ENCODE results near the gene SLC2A11. TPM values are rescaled to one million over a fixed set of nuclear protein-coding genes. Genes with fewer than 3 reads are reported as not detected.
"Not testable (repeated sequence)": the region's sequence is repeated elsewhere in the genome, so short reads cannot be mapped to it uniquely, and the experiment has no call there.

Gene SLC2A11
- total RNA-seq, 1 donor from 2014 or later, result 5.7 TPM

GRCh38 chr22:23901600-23901999, 43.9 kb downstream of the SLC2A11 start:
- intact Hi-C loops (cut with micrococcal nuclease), result no loop called here

- intact Hi-C loops (cut with micrococcal nuclease), result no loop called here
These were observed 45.8 kb downstream of the SLC2A11 start for GRCh38 chr22:23903328-23903971.

- intact Hi-C loops (cut with micrococcal nuclease), result no loop called here
These were observed 47.0 kb downstream of the SLC2A11 start for GRCh38 chr22:23904573-23905254.

- intact Hi-C loops (cut with micrococcal nuclease), result no loop called here
These were observed 49.0 kb downstream of the SLC2A11 start for GRCh38 chr22:23906641-23907040.

- intact Hi-C loops (cut with micrococcal nuclease), result not testable (repeated sequence)
These were observed 49.7 kb downstream of the SLC2A11 start for GRCh38 chr22:23907423-23907822.

GRCh38 chr22:23908587-23909205, 51.0 kb downstream of the SLC2A11 start:
- intact Hi-C loops (cut with micrococcal nuclease), result no loop called here

DNA sequence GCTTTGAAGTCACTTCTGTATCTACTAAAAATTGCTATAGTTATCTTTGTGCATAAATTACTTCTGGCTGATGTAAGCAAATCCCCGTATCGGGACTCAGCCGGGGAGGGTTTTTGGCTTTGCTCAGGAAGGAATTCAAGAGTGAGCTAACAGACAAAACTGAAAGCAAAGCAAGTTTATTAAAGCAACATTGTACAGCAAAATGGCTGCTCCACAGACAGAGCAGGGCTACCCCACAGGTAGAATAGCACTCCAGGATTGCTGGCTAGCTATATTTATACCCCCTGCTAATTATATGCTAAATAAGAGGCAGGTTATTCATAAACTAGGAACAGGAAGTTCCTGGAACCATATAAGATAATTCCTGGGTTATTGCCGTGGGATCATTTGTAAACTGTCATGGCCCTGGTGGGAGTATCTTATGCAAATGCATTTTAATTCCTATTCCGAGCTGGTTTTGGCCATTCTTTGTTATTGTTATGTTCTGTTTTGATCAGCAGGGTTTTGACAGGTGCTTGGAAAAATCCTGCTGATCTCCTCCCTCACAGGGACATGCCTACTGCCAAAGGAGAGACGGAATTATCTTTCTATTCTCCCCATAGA, 51.7 kb downstream of the SLC2A11 start:
- intact Hi-C loops (cut with micrococcal nuclease), result no loop called here

- intact Hi-C loops (cut with micrococcal nuclease), result loop anchor here (5.0 kb wide), 2 partner anchors 213 to 768 kb away; partner anchors contain the start of gene RSPH14
These were observed 53.0 kb downstream of the SLC2A11 start for GRCh38 chr22:23910496-23911190.

DNA sequence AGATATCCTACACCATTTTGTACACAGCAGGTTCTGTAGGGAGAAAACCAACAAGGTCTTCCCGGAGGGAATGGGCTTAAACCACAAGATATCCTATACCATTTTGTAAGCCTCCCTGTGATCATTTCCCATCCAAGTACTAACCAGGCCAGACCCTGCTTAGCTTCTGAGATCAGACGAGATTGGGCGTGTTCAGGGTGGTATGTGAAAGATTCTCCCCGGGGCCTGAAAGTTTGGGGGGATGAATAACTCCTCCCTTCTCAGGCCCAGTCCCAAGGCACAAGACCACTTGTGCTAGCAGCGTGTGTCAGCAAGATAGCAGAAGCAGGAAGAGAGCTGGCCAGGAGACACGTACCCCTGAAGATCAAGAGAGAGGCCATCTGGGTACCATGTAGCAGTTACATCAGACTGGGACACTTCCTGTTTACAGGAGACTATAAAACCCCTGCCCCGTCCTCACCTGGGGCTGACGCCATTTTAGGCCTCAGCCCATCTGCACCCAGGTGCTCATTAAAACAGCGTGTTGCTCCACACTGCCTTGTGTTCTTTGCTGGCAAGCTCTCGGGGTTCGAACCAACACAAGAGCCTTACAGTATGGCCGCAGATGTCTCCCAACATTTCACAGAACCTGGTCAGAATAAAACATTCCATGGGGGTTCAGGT, 53.8 kb downstream of the SLC2A11 start:
- intact Hi-C loops (cut with micrococcal nuclease), result loop anchor here (5.0 kb wide), 2 partner anchors 214 to 769 kb away; partner anchors contain the start of gene RSPH14

DNA sequence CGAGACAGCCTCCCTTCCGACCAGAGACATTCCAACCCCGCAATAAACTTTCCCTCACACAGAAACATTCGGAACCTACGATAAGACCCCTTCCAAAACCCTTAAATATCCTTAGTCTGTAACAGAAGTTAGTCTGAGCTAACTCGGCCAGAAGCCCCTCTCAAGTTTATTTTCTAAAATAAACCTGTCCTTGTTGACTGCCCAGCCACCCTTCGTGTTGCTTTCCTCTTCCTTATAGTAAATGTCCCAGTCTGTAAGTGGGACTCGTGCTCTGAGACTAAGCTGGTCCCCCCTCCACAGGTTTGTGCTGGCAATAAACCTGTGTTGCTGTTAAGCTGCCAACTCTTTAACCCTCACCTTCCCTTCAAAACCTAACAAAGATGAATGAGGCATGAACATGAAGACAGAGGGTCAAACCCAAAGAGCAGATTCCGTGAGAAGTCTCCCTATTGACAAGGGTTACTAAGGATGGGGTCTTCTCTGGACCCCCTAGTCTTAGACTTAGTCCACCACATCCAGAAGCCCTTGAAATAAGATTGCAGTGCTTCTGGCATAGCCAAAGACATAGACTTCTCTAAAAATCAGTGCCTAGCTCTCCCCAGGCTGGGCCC, 54.7 kb downstream of the SLC2A11 start:
- intact Hi-C loops (cut with micrococcal nuclease), result loop anchor here (5.0 kb wide), 2 partner anchors 215 to 770 kb away; partner anchors contain the start of gene RSPH14

DNA sequence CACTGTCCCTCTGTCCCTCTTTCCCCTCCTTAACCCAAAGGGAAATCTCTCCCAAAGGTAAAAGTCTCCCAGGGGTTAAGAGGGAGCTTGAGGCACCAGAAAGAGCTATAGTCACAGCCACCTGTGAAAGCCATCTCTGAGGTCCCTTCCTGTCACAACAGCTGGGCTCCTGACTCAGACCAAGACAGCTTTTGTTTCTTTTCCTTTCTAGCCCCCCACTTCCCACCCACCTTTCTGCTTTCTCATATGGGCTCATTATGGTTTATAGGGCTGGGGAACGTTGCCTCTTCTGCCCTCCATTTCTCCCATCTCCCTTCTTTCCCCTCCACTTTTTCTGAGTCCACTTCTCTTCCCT, 55.6 kb downstream of the SLC2A11 start:
- intact Hi-C loops (cut with micrococcal nuclease), result loop anchor here (1.0 to 5.0 kb wide), 4 partner anchors 98 to 771 kb away; partner anchors contain the start of genes CABIN1 and RSPH14

- intact Hi-C loops (cut with micrococcal nuclease), result loop anchor here (1.0 to 5.0 kb wide), 10 partner anchors 20 to 772 kb away; partner anchors contain the start of genes CABIN1, CHCHD10, DERL3 and GUCD1
These were observed 56.1 kb downstream of the SLC2A11 start for GRCh38 chr22:23913661-23914353.

DNA sequence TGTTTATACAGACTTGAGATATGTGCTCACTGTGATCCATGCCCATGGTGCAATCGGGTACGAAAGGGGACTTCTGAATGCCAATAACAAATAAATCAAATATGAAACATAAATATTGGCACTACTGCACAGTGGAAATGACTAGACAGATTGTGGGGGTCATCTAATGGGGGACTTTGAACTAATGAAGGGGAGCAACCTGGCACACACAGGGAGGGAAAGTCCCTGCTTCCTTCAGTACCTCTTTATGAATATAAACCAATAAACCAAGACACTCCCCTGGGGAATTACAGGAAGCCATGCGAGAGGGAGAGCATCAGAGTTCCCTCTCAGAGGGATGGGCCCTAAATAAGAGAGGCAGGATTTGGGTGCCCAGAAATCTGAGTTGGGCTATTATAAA, 57.6 kb downstream of the SLC2A11 start:
- intact Hi-C loops (cut with micrococcal nuclease), result loop anchor here (2.0 kb wide), 2 partner anchors 58 to 640 kb away; partner anchors contain the start of genes GUCD1, SLC2A11 and SNRPD3

DNA sequence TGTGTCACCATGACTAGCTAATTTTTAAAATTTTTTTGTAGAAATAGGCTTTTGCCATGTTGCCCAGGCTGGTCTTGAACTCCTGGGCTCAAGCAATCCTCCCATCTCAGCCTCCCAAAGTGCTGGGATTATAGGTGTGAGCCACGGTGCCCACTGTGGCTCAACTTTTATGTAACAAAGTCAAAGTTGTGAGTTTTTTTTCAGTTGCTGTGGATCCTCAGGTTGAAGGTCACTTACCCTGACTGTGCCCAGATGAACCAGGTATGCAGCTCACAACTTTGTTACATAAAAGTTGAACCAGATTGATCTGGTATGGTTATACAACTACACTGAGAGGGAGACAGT, 62.6 kb downstream of the SLC2A11 start:
- intact Hi-C loops (cut with micrococcal nuclease), result not testable (repeated sequence)

- intact Hi-C loops (cut with micrococcal nuclease), result not testable (repeated sequence)
These were observed 64.0 kb downstream of the SLC2A11 start for GRCh38 chr22:23921586-23922201.

- intact Hi-C loops (cut with micrococcal nuclease), result no loop called here
These were observed 65.2 kb downstream of the SLC2A11 start for GRCh38 chr22:23922921-23923320.

- intact Hi-C loops (cut with micrococcal nuclease), result no loop called here
These were observed 67.4 kb downstream of the SLC2A11 start for GRCh38 chr22:23925020-23925606.

- intact Hi-C loops (cut with micrococcal nuclease), result no loop called here
These were observed 68.9 kb downstream of the SLC2A11 start for GRCh38 chr22:23926561-23926960.

Data from T-helper 1 cell treated with Interleukin-12 subunit alpha and Interleukin-12 subunit beta and Interleukin-4 antibody, amounts not matched to agents 30 ng/mL and 1 ng/mL, for 36 hours (primary cell).